Measurements from ENCODE around the gene DENND4B. TPM values are rescaled to one million over a fixed set of nuclear protein-coding genes. Genes with fewer than 3 reads are reported as not detected.
A peak's percentile ranks its signal among the peaks of the same experiment; 100 is the strongest.

DENND4B gene, protein sequence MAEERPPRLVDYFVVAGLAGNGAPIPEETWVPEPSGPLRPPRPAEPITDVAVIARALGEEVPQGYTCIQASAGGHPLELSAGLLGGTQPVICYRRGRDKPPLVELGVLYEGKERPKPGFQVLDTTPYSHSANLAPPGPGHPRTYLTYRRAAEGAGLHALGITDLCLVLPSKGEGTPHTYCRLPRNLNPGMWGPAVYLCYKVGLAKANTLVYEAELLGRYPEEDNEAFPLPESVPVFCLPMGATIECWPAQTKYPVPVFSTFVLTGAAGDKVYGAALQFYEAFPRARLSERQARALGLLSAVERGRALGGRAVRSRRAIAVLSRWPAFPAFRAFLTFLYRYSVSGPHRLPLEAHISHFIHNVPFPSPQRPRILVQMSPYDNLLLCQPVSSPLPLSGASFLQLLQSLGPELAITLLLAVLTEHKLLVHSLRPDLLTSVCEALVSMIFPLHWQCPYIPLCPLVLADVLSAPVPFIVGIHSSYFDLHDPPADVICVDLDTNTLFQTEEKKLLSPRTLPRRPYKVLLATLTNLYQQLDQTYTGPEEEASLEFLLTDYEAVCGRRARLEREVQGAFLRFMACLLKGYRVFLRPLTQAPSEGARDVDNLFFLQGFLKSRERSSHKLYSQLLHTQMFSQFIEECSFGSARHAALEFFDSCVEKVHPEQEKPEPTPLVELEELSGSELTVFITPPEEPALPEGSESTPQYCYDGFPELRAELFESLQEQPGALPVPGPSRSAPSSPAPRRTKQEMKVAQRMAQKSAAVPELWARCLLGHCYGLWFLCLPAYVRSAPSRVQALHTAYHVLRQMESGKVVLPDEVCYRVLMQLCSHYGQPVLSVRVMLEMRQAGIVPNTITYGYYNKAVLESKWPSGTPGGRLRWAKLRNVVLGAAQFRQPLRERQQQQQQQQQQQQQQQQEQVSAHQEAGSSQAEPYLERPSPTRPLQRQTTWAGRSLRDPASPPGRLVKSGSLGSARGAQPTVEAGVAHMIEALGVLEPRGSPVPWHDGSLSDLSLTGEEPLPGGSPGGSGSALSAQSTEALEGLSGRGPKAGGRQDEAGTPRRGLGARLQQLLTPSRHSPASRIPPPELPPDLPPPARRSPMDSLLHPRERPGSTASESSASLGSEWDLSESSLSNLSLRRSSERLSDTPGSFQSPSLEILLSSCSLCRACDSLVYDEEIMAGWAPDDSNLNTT (N-terminal part only)
- polyA plus RNA-seq (2013, experiment 1 of 4), result 17.6 TPM
- 17.6 TPM for polyA plus RNA-seq (2013, experiment 2 of 4)
- 13.5 TPM for polyA plus RNA-seq (2013, experiment 3 of 4)
- polyA plus RNA-seq (2013, experiment 4 of 4), result 15.7 TPM

DNA sequence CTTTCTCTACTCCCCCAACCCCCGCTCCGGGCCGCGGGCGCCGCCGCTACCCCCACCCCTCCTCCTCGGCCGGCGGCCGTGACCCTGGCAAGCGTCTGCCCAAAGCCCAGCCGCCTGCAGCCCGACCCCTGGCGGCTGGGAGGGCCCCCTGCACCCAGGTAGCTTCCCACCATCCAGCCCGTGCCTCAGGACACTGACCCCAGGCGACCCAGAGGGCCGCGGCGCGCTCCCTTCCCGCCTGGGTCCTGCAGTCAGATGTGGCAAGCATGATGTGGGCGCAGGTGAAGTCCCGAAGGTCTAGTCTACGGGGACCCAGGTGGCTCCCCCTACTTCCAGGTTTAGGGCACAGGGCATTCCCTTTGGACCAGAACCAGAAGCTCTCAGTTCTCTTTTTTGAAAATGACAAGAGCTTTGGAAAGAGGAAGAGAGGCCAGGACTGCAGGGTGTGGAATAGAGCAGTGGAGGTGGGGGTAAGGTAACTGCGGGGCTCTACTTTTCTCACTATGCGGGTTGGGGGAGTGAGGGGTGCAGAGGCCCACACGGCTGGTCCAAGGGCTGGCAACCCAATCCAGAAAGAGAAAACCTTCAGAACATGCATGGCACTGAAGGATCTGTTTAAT lies at the start of gene DENND4B:
Gene DENND4B (minus strand): TSS at position 97 of the 620 bp plus-strand sequence. CDS start 2,344 bp downstream, outside the sequence.
- Histone ChIP-seq H3K9me3 (ENCODE audit: control insufficient read depth, low read length) (no peaks in the 10 kb centered on the region), H3K4me1 (ENCODE audit: control insufficient read depth, insufficient read depth, low read length) (no peaks in the 10 kb centered on the region), H3K36me3 (ENCODE audit: control insufficient read depth, insufficient read depth, low read length) (peaks cover 11% of the 10 kb centered on the region), H3K27ac (ENCODE audit: insufficient read depth, low read depth, low read length, poor library complexity, severe bottlenecking) (no peak within 1 kb of the TSS), H3K4me3 (ENCODE audit: insufficient read depth, low read depth, low read length) (peak within 1 kb of the TSS; percentile 80), H3K27me3 (ENCODE audit: control insufficient read depth, insufficient read depth, low read length, poor library complexity, severe bottlenecking) (no peaks in the 10 kb centered on the region)
- 12 to 13% methylated on average over 28 of the region's 28 CpGs for WGBS, 2 experiments

DNA sequence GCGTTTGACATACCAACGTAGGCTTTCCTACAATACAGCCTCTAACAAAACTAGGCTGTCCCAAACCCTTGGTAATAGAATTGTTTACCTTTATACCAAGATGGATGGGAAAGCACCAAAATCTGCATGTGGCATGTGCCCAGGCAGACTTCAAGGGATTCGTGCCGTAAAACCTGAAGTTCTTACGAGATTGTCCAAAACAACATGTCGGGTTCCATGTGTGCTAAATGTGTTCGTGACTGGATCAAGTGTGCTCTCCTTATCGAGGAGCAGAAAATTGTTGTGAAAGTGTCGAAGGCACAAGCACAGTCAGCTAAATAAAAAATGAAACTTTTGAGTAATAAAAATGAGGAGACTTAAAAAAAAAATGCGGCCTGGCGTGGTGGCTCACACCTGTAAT lies 49.1 kb upstream of the DENND4B start:
- H3K9me3 ChIP-seq (ENCODE audit: control insufficient read depth, low read length), result no peaks in the 10 kb centered on the region
- peaks cover 5% of the 10 kb centered on the region for H3K4me1 ChIP-seq (ENCODE audit: control insufficient read depth, insufficient read depth, low read length)
- H3K36me3 ChIP-seq (ENCODE audit: control insufficient read depth, insufficient read depth, low read length), result peaks cover 27% of the 10 kb centered on the region
- H3K27me3 ChIP-seq (ENCODE audit: control insufficient read depth, insufficient read depth, low read length, poor library complexity, severe bottlenecking), result no peaks in the 10 kb centered on the region
- H3K4me3 ChIP-seq (ENCODE audit: insufficient read depth, low read depth, low read length), result no peak overlapping the region
- WGBS, 2 experiments, result 96 to 98% methylated on average over 11 of the region's 11 CpGs
- H3K27ac ChIP-seq (ENCODE audit: insufficient read depth, low read depth, low read length, poor library complexity, severe bottlenecking), result no peak overlapping the region

DNA sequence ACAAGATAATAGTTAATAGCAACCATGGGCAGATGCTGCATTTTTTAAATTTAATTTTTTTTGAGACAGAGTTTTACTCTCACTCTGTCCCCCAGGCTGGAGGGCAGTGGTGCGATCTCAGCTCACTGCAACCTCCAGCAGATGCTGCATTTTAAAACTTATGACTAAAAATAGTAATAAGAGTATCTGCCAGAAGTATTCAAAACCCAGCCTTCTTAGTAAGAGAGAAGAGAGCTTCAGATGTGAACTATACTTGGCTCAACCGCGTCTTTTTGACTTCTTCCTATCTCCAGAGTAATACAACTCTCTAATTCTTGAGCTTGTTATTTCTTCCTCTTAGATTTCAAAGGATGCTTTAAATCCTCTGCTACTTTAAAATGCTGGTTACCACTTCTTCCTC lies 48.7 kb upstream of the DENND4B start:
- Histone ChIP-seq H3K9me3 (ENCODE audit: control insufficient read depth, low read length) (no peaks in the 10 kb centered on the region), H3K27me3 (ENCODE audit: control insufficient read depth, insufficient read depth, low read length, poor library complexity, severe bottlenecking) (no peaks in the 10 kb centered on the region), H3K36me3 (ENCODE audit: control insufficient read depth, insufficient read depth, low read length) (peaks cover 27% of the 10 kb centered on the region), H3K27ac (ENCODE audit: insufficient read depth, low read depth, low read length, poor library complexity, severe bottlenecking) (no peak overlapping the region), H3K4me1 (ENCODE audit: control insufficient read depth, insufficient read depth, low read length) (peaks cover 5% of the 10 kb centered on the region), H3K4me3 (ENCODE audit: insufficient read depth, low read depth, low read length) (no peak overlapping the region)
- WGBS, 2 experiments, result 97 to 98% methylated on average over 2 to 3 of the region's 3 CpGs

DNA sequence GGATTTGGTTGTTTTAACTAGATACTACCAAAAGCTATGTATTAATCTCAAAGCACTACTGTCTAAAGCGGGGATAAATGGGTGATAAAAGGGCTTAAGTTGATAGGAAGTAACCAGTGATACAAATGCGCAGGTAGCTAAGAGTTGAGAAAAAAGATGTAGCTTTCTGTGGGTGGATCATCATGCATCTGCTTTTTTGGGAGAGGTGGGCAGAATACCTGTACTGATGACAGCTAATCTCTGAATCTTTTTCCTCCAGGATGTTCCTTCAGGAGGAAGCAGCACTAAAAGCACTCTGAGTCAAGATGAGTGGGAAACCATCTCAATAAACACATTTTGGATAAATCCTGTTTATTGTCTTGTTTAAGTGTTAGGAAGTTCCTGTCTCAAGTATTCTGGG lies 45.3 kb upstream of the DENND4B start:
- H3K36me3 ChIP-seq (ENCODE audit: control insufficient read depth, insufficient read depth, low read length), result peaks cover 27% of the 10 kb centered on the region
- peaks cover 5% of the 10 kb centered on the region for H3K4me1 ChIP-seq (ENCODE audit: control insufficient read depth, insufficient read depth, low read length)
- H3K4me3 ChIP-seq (ENCODE audit: insufficient read depth, low read depth, low read length), result peak overlapping the region; percentile 90
- H3K27me3 ChIP-seq (ENCODE audit: control insufficient read depth, insufficient read depth, low read length, poor library complexity, severe bottlenecking), result no peaks in the 10 kb centered on the region
- 97 to 99% methylated on average over 2 of the region's 2 CpGs for WGBS, 2 experiments
- no peaks in the 10 kb centered on the region for H3K9me3 ChIP-seq (ENCODE audit: control insufficient read depth, low read length)
- no peak overlapping the region for H3K27ac ChIP-seq (ENCODE audit: insufficient read depth, low read depth, low read length, poor library complexity, severe bottlenecking)

DNA sequence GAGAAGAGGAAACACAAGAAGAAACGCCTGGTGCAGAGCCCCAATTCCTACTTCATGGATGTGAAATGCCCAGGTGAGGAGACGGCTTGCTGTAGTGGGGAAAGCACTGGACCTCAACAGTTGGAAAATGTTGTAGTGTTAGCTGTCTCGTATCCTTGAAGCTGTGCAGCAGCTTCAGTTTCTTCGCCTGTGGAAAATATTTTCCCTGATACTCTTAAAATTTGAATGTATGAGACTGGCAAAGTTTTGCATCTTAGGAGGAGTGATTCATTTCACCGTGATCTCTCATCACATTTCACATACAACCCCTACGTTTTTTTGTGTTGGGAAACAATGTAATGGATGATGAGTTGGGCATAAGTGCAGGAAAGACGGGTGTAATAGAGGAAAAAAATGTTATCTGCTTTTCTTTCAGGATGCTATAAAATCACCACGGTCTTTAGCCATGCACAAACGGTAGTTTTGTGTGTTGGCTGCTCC lies 44.7 kb upstream of the DENND4B start:
- 19 to 26% methylated on average over 7 to 8 of the region's 9 CpGs for WGBS, 2 experiments
- H3K36me3 ChIP-seq (ENCODE audit: control insufficient read depth, insufficient read depth, low read length), result peaks cover 27% of the 10 kb centered on the region
- H3K4me1 ChIP-seq (ENCODE audit: control insufficient read depth, insufficient read depth, low read length), result peaks cover 5% of the 10 kb centered on the region
- H3K9me3 ChIP-seq (ENCODE audit: control insufficient read depth, low read length), result no peaks in the 10 kb centered on the region
- H3K27ac ChIP-seq (ENCODE audit: insufficient read depth, low read depth, low read length, poor library complexity, severe bottlenecking), result peak overlapping the region; percentile 83
- no peaks in the 10 kb centered on the region for H3K27me3 ChIP-seq (ENCODE audit: control insufficient read depth, insufficient read depth, low read length, poor library complexity, severe bottlenecking)
- peak overlapping the region; percentile 90 for H3K4me3 ChIP-seq (ENCODE audit: insufficient read depth, low read depth, low read length)

DNA sequence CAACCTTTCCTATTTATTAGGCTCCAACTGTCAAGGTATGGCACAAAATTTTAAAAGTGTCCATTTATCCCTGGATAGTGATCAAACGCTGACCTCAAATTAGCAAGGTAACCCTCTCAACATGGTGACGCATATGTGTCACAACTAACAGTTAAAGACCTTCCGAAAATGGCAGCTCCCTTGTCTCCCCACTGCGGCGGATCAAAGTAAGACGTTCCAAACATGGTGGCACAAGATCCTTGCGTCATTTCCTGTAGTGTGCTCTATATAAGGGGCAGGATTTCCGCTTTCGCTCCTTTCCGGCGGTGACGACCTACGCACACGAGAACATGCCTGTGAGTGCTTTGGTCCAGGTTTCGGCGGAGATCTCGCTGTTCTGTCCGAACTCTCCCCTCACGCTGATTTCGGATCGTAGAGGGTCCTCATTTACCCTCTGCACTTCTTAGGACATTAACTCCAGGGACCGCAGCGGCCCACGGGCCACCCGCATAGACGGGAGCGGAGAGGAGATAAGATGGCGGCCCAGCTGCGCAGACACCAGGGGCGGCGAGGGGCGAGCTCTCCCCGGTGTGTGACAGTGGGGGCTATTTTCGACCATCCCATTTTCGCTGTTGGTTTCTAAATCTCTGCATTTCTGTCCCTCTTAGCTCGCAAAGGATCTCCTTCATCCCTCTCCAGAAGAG lies 44.1 kb upstream of the DENND4B start, which contains the start of gene RPS27:
Gene RPS27 (plus strand): TSS at position 295 of the 683 bp plus-strand sequence. CDS start 35 bp downstream, at position 330.
- Histone ChIP-seq H3K4me1 (ENCODE audit: control insufficient read depth, insufficient read depth, low read length) (peaks cover 5% of the 10 kb centered on the region), H3K27ac (ENCODE audit: insufficient read depth, low read depth, low read length, poor library complexity, severe bottlenecking) (peak within 1 kb of the TSS; percentile 83), H3K27me3 (ENCODE audit: control insufficient read depth, insufficient read depth, low read length, poor library complexity, severe bottlenecking) (no peaks in the 10 kb centered on the region), H3K36me3 (ENCODE audit: control insufficient read depth, insufficient read depth, low read length) (peaks cover 26% of the 10 kb centered on the region), H3K4me3 (ENCODE audit: insufficient read depth, low read depth, low read length) (peak within 1 kb of the TSS; percentile 90), H3K9me3 (ENCODE audit: control insufficient read depth, low read length) (no peaks in the 10 kb centered on the region)
- 0% methylated on average over 36 of the region's 36 CpGs for WGBS, 2 experiments

DNA sequence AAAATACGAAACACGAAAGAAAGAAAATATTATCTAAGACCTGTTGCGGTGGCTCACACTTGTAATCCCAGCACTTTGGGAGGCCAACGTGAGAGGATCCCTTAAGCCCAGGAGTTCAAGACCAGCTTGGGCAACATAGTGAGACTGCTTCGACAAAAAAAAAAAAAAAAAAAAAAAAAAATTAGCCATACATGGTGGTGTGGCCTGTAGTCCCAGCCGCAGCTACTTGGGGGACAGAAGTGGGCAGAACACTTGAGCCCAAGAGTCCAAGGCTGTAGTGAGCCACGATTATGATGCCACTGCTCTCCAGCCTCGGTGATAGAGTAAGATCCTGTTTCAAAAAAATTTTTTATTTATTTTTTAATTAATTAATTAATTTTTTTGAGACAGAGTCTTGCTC lies 41.1 kb upstream of the DENND4B start:
- peaks cover 14% of the 10 kb centered on the region for H3K4me1 ChIP-seq (ENCODE audit: control insufficient read depth, insufficient read depth, low read length)
- H3K27ac ChIP-seq (ENCODE audit: insufficient read depth, low read depth, low read length, poor library complexity, severe bottlenecking), result no peak overlapping the region
- no peaks in the 10 kb centered on the region for H3K27me3 ChIP-seq (ENCODE audit: control insufficient read depth, insufficient read depth, low read length, poor library complexity, severe bottlenecking)
- H3K9me3 ChIP-seq (ENCODE audit: control insufficient read depth, low read length), result no peaks in the 10 kb centered on the region
- H3K4me3 ChIP-seq (ENCODE audit: insufficient read depth, low read depth, low read length), result no peak overlapping the region
- H3K36me3 ChIP-seq (ENCODE audit: control insufficient read depth, insufficient read depth, low read length), result peaks cover 11% of the 10 kb centered on the region
- WGBS, 2 experiments, result 93 to 94% methylated on average over 7 of the region's 8 CpGs

DNA sequence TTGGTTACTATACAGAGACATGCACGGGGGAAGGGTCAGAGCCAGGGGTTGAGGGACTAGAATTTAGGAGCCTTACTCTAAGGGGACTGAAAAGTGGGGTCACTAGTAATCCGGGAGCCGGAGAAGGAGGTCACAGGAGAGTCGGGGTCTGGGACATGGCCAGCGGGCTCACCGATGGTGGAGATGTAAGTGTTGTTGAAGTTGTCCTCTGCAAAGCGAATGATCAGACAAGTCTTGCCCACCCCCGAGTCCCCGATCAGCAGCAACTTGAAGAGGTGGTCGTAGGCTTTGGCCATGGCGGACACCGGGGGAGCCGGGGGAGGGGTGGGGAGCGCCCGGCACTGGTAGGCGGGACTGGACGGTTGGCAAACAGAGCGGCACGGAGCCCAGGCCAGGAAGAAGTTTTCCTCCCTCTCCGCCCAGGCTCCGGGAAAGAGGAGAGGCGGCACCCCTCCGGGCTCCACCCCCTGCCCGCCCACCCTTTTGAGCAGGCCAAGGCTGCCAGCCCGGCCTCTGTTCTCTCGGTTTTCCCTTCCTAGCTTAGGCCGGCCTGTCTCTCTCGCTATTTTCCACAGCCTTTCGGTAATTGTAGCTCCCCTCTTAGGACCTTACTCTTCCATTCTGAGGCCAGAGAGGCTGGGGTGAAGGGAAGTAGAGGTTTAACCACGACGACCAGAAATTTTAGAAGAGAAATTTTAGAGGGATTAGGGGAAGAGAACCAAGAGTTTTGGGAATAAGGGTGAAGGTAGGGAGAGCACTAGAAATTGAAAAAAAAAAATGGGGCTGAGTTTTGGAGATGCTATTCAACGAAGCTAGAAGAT lies 39.6 kb upstream of the DENND4B start, which contains the start of gene RAB13:
Gene RAB13 (minus strand): TSS at position 399 of the 821 bp plus-strand sequence. CDS start 103 bp downstream, at position 296.
- no peaks in the 10 kb centered on the region for H3K36me3 ChIP-seq (ENCODE audit: control insufficient read depth, insufficient read depth, low read length)
- H3K27me3 ChIP-seq (ENCODE audit: control insufficient read depth, insufficient read depth, low read length, poor library complexity, severe bottlenecking), result no peaks in the 10 kb centered on the region
- peak within 1 kb of the TSS; percentile 67 for H3K27ac ChIP-seq (ENCODE audit: insufficient read depth, low read depth, low read length, poor library complexity, severe bottlenecking)
- H3K9me3 ChIP-seq (ENCODE audit: control insufficient read depth, low read length), result no peaks in the 10 kb centered on the region
- WGBS, 2 experiments, result 0% methylated on average over 32 of the region's 32 CpGs
- peak within 1 kb of the TSS; percentile 54 for H3K4me3 ChIP-seq (ENCODE audit: insufficient read depth, low read depth, low read length)
- peaks cover 9% of the 10 kb centered on the region for H3K4me1 ChIP-seq (ENCODE audit: control insufficient read depth, insufficient read depth, low read length)

All from ectodermal cell (in vitro differentiated cells).